A549 treated with RU486 at 1 μM for 4 hours (cell line): ENCODE results near the gene MALL. TPM values are rescaled to one million over a fixed set of nuclear protein-coding genes. Genes with fewer than 3 reads are reported as not detected.

Experiments
- total RNA-seq: library from RNA; stranded (reverse); fragments of 200-300 nt; extraction: Qiagen RNA extraction; gene quantifications from 5 replicates; pipeline ENCODE4 v1.2.3, GENCODE V29; 2022; ENCODE audit warnings: low read depth

MALL gene
- total RNA-seq, result 133 to 157 TPM (median 142 TPM) in 5 replicates

DNA sequence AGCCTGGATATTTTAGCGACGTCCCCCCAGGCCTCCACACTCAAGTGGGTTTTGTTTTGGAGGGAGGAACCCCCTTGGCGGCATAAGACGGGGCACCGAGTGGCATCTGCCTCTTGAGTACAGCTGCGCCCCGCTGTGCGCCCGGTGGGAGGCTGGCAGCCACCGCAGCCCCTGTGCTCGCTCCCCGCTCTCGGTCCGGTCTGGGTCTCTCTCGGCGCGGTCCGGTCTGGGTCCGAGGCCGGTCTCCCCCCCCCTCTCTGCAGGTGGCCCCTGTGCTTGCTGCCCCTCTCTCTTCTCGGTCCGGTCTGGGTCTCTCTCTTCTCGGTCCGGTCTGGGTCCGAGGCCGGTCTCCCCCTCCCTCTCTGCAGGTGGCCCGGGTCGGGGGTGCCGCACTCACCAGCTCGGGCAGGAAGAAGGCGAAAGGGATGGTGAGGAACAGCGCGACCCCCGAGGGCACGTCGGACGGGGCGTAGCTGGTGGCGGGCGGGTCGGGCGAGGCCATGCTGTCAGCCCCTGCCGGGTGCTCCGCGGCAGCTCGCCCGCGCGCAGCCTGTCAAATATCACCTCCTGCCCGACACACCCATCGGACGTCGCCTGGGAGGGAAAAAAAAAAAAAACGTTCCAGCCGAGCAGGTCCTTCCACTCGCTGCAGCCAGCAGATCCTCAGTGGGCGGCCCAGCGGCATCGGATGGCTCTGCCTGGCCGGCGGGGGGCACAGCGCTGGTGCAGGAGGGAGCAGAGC is at the start of gene MALL:
MALL (minus strand) TSS at position 532 of the 742 bp plus-strand sequence; CDS start at position 502, 30 bp downstream.

Other genes starting within 250 kb of the MALL start
- gene LIMS3, start 217.1 kb downstream of the MALL start, total RNA-seq, result not detected in 5 replicates
- 5.0 to 8.8 TPM (median 6.9 TPM) in 5 replicates for gene NPHP1, start 89.2 kb upstream of the MALL start, total RNA-seq
- gene MTLN, start 96.7 kb upstream of the MALL start, total RNA-seq, result 114 to 133 TPM (median 129 TPM) in 5 replicates